Measurements from ENCODE around the gene IDI2.

- TF ChIP-seq CTCF (IDR thresholded peaks at IDR 0.05) = no peak
- no peak for TF ChIP-seq POLR2A (IDR thresholded peaks at IDR 0.05)
These were observed 22.3 kb upstream of the IDI2 start for GRCh38 chr10:1047937-1048336.
